ENCODE data around the gene UFSP1. TPM values are rescaled to one million over a fixed set of nuclear protein-coding genes. Genes with fewer than 3 reads are reported as not detected.

The UFSP1 gene
- total RNA-seq, 1 experiment from 2014 or later: 2.8 TPM

DNA sequence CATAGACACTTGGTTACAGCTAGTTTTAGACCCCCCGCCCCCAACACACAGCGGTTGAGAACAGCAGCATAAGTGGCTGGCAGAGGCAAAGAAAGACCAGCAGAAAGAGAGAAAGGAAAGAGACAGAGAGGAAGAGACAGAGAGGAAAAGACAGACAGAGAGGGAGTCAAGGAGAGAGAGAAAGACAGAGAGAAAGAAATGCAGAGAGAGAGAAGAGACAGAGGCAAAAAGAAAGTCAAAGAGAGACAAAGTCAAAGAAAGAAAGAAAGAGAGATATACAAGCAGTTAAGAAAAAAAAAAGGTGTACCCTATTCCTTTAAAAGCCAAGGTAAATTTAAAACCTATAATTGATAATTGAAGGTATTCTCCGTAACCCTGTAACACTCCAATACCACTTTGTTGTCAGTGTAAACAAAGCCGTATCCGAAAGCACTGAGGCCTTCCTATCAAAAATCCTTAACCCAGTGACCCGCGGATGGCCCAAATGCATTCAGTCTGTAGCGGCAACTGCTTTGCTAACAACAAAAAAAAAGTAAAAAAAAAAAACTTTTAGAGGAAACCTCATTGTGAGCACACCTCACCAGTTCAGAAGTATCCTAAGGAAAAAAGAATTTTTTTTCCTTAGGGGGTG lies 48.9 kb downstream of the UFSP1 start:
- no peaks in the 10 kb centered on the region for H3K27me3 ChIP-seq (ENCODE audit: insufficient read depth, low read depth)
- H3K79me2 ChIP-seq (ENCODE audit: low read depth): no peaks in the 10 kb centered on the region
- no peak for TF ChIP-seq EZH2 (IDR thresholded peaks at IDR 0.05; ENCODE audit: low read depth)
- TF ChIP-seq, protein P1, sequence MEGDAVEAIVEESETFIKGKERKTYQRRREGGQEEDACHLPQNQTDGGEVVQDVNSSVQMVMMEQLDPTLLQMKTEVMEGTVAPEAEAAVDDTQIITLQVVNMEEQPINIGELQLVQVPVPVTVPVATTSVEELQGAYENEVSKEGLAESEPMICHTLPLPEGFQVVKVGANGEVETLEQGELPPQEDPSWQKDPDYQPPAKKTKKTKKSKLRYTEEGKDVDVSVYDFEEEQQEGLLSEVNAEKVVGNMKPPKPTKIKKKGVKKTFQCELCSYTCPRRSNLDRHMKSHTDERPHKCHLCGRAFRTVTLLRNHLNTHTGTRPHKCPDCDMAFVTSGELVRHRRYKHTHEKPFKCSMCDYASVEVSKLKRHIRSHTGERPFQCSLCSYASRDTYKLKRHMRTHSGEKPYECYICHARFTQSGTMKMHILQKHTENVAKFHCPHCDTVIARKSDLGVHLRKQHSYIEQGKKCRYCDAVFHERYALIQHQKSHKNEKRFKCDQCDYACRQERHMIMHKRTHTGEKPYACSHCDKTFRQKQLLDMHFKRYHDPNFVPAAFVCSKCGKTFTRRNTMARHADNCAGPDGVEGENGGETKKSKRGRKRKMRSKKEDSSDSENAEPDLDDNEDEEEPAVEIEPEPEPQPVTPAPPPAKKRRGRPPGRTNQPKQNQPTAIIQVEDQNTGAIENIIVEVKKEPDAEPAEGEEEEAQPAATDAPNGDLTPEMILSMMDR (conservative IDR thresholded peaks at IDR 0.05): no peak
- intact Hi-C loops (cut with micrococcal nuclease; ENCODE audit: unreplicated experiment): no loop called here
- H3K36me3 ChIP-seq (ENCODE audit: low read depth): no peaks in the 10 kb centered on the region
- ChIA-PET CTCF (no interaction called here), POLR2A (ENCODE audit: unreplicated experiment) (no interaction called here)
- no peak overlapping the region for H3K4me3 ChIP-seq
- DNase-seq: no peak
- no peaks in the 10 kb centered on the region for H3K9me3 ChIP-seq (ENCODE audit: insufficient read depth, low read depth)
- H3K27ac ChIP-seq: no peak overlapping the region
- H2AFZ ChIP-seq: no peak overlapping the region
- H3K4me2 ChIP-seq: no peak overlapping the region
- H3F3A ChIP-seq (ENCODE audit: insufficient read depth, low read depth): no peaks in the 10 kb centered on the region
- BruUV-seq (replicated peaks): no TSS peak
- H3K9me2 ChIP-seq (ENCODE audit: insufficient read depth): no peaks in the 10 kb centered on the region
- H4K20me1 ChIP-seq (ENCODE audit: insufficient read depth): no peaks in the 10 kb centered on the region
- no peaks in the 10 kb centered on the region for H3K4me1 ChIP-seq (replicated peaks; ENCODE audit: insufficient read depth)

DNA sequence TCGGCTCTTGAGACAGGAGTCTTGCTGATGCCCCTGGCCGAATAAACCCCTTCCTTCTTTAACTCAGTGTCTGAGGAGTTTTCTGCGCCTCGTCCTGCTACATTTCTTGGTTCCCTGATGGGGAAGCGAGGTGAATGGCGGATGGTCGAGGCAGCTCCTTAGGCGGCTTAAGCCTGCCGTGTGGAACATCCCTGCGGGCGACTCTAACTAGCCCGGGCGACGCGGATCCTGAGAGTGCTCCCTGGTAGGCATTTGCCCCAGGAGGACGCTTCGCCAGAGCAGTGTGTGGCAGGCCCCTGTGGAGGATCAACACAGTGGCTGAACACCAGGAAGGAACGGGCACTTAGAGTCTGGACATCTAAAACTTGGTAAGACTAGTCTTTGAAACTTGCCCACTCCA lies 50.2 kb downstream of the UFSP1 start:
- CTCF ChIA-PET: no interaction called here

More for the DNA sequence above, 50.2 kb downstream of the UFSP1 start:
- H2AFZ ChIP-seq: no peak overlapping the region
- no peaks in the 10 kb centered on the region for H3K36me3 ChIP-seq (ENCODE audit: low read depth)
- H3K9me3 ChIP-seq (ENCODE audit: insufficient read depth, low read depth): no peaks in the 10 kb centered on the region
- H3K4me2 ChIP-seq: no peak overlapping the region
- intact Hi-C loops (cut with micrococcal nuclease; ENCODE audit: unreplicated experiment): no loop called here
- H3K27me3 ChIP-seq (ENCODE audit: insufficient read depth, low read depth): no peaks in the 10 kb centered on the region
- no peaks in the 10 kb centered on the region for H3K79me2 ChIP-seq (ENCODE audit: low read depth)
- TF ChIP-seq EZH2 (IDR thresholded peaks at IDR 0.05; ENCODE audit: low read depth): no peak
- TF ChIP-seq, protein P1 (conservative IDR thresholded peaks at IDR 0.05): no peak
- POLR2A ChIA-PET (ENCODE audit: unreplicated experiment): no interaction called here
- DNase-seq: no peak
- H4K20me1 ChIP-seq (ENCODE audit: insufficient read depth): no peaks in the 10 kb centered on the region
- BruUV-seq (replicated peaks): no TSS peak
- H3K27ac ChIP-seq: no peak overlapping the region
- no peak overlapping the region for H3K4me3 ChIP-seq
- no peaks in the 10 kb centered on the region for H3K9me2 ChIP-seq (ENCODE audit: insufficient read depth)
- no peaks in the 10 kb centered on the region for H3F3A ChIP-seq (ENCODE audit: insufficient read depth, low read depth)
- H3K4me1 ChIP-seq (replicated peaks; ENCODE audit: insufficient read depth): no peaks in the 10 kb centered on the region

Small RNAs within 50 kb of the gene (microRNA-seq; reads per million reads assigned to microRNA genes)
- not detected for gene MIR6875 (ENCODE audit: borderline number of aligned reads, borderline replicate concordance)

Other genes starting within 250 kb of the UFSP1 start
- 4.8 and 6.2 TPM in 2 replicates for gene TFR2, start 248.2 kb downstream of the UFSP1 start, total RNA-seq (2021)
- not detected in 2 replicates for gene ACTL6B, start 233.3 kb downstream of the UFSP1 start, total RNA-seq (2021)
- 299 and 326 TPM in 2 replicates for gene GNB2, start 216.0 kb downstream of the UFSP1 start, total RNA-seq (2021)
- 55.1 and 64.2 TPM in 2 replicates for gene GIGYF1, start 195.5 kb downstream of the UFSP1 start, total RNA-seq (2021)
- gene POP7, start 183.6 kb downstream of the UFSP1 start, total RNA-seq (2021): 59.4 and 62.7 TPM in 2 replicates
- gene EPO, start 169.2 kb downstream of the UFSP1 start, total RNA-seq (2021): 0.30 and 0.44 TPM in 2 replicates
- not detected in 2 replicates for gene ZAN, start 156.1 kb downstream of the UFSP1 start, total RNA-seq (2021)
- 79.4 and 94.6 TPM in 2 replicates for gene EPHB4, start 62.2 kb downstream of the UFSP1 start, total RNA-seq (2021)
- 34.7 and 36.7 TPM in 2 replicates for gene SLC12A9, start 37.0 kb downstream of the UFSP1 start, total RNA-seq (2021)
- 89.3 and 91.4 TPM in 2 replicates for gene TRIP6, start 22.3 kb downstream of the UFSP1 start, total RNA-seq (2021)
- gene SRRT, start 14.6 kb downstream of the UFSP1 start, total RNA-seq (2021): 116 and 144 TPM in 2 replicates
- gene ACHE, start 6.2 kb upstream of the UFSP1 start, total RNA-seq (2021): 0.28 and 0.35 TPM in 2 replicates
- 0.90 and 1.1 TPM in 2 replicates for gene MUC3A, start 59.8 kb upstream of the UFSP1 start, total RNA-seq (2021)
- 1.4 and 3.8 TPM in 2 replicates for gene MUC12, start 79.8 kb upstream of the UFSP1 start, total RNA-seq (2021)
- gene MUC17, start 130.4 kb upstream of the UFSP1 start, total RNA-seq (2021): not detected in 2 replicates
- 72.3 and 81.6 TPM in 2 replicates for gene TRIM56, start 195.8 kb upstream of the UFSP1 start, total RNA-seq (2021)
- 36.2 and 45.8 TPM in 2 replicates for gene SERPINE1, start 237.4 kb upstream of the UFSP1 start, total RNA-seq (2021)